Measurements from ENCODE around the gene ZNF335. TPM values are rescaled to one million over a fixed set of nuclear protein-coding genes. Genes with fewer than 3 reads are reported as not detected.
A peak's percentile ranks its signal among the peaks of the same experiment; 100 is the strongest.

Gene ZNF335
- total and polyA plus RNA-seq, 2 of the 13 experiments (the other 11 are each of a cell fraction or from before 2014, with no cell fraction given), result 9.7 to 13.7 TPM

DNA sequence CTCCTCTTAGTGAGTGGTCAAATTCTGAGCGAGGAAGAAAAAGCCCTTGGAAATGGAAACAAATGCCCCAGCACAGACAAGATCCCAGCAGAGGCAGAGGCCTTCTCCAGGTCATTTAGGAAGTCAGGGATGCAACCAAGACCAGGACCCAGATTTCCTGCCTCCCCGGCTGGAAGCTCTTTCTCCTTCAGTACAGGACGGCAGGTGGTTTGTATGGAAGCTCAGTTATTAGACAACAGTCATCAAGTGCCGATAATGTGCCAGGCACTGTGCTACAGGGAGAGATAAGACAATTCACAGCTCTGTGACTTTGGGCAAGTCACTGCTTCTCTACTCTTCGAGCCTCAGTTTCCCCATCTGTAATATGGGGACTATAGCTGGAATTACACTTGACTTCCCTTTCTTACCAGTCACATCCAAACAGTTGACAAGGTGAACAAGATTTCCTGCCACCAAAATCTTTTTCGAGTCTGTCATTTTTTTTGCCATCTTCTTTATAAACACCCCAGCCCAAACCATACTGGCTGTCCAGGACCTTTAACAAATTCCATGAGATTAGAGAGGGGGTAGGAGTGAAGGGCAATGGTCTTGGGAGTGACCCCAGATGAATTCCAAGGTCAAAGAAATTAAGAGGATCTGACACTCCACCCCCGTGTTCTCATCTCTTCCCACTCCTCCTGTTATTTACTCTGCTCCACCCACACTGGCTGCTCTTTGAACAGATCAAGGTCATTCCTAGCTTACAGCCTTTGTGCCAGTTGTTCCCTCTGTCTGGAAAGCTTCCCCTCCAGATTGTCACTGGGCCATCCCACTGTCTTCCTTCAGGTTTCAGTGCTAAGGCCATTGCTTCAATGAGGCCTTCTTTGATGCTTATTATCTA lies 42.8 kb upstream of the ZNF335 start (continued):
- no peak for TF ChIP-seq JUNB (CRISPR knock-in tag; IDR thresholded peaks at IDR 0.05; ENCODE audit: borderline replicate concordance)
- TF ChIP-seq ZNF709 (CRISPR knock-in tag; IDR thresholded peaks at IDR 0.05), result no peak
- peak; percentile 58; the same call in 1 of the 2 replicates for TF ChIP-seq TARDBP (CRISPR knock-in tag; IDR thresholded peaks at IDR 0.05)
- TF ChIP-seq KDM3A (CRISPR knock-in tag; IDR thresholded peaks at IDR 0.05; ENCODE audit: low read depth), result no peak; the same call in 1 of the 2 replicates
- peak; percentile 75; the same call in 1 of the 2 replicates for TF ChIP-seq ZNF788 (CRISPR knock-in tag; IDR thresholded peaks at IDR 0.05; ENCODE audit: borderline replicate concordance)
- 0 out of 2 replicates have a peak, but pooled peaks have one; percentile 41 for TF ChIP-seq KLF6 (CRISPR knock-in tag; IDR thresholded peaks at IDR 0.05)
- TF ChIP-seq GFI1 (CRISPR knock-in tag; IDR thresholded peaks at IDR 0.05; ENCODE audit: borderline replicate concordance), result no peak
- TF ChIP-seq REXO4 (CRISPR knock-in tag; IDR thresholded peaks at IDR 0.05; ENCODE audit: borderline replicate concordance), result no peak
- TF ChIP-seq PTBP1 (IDR thresholded peaks at IDR 0.05; ENCODE audit: low read depth, low read length, poor library complexity, severe bottlenecking), result no peak
- no peak for TF ChIP-seq NONO (IDR thresholded peaks at IDR 0.05)
- TF ChIP-seq NONO (CRISPR knock-in tag; conservative IDR thresholded peaks at IDR 0.05), result no peak
- TF ChIP-seq GZF1 (CRISPR knock-in tag; IDR thresholded peaks at IDR 0.05), result no peak
- TF ChIP-seq, protein P1, sequence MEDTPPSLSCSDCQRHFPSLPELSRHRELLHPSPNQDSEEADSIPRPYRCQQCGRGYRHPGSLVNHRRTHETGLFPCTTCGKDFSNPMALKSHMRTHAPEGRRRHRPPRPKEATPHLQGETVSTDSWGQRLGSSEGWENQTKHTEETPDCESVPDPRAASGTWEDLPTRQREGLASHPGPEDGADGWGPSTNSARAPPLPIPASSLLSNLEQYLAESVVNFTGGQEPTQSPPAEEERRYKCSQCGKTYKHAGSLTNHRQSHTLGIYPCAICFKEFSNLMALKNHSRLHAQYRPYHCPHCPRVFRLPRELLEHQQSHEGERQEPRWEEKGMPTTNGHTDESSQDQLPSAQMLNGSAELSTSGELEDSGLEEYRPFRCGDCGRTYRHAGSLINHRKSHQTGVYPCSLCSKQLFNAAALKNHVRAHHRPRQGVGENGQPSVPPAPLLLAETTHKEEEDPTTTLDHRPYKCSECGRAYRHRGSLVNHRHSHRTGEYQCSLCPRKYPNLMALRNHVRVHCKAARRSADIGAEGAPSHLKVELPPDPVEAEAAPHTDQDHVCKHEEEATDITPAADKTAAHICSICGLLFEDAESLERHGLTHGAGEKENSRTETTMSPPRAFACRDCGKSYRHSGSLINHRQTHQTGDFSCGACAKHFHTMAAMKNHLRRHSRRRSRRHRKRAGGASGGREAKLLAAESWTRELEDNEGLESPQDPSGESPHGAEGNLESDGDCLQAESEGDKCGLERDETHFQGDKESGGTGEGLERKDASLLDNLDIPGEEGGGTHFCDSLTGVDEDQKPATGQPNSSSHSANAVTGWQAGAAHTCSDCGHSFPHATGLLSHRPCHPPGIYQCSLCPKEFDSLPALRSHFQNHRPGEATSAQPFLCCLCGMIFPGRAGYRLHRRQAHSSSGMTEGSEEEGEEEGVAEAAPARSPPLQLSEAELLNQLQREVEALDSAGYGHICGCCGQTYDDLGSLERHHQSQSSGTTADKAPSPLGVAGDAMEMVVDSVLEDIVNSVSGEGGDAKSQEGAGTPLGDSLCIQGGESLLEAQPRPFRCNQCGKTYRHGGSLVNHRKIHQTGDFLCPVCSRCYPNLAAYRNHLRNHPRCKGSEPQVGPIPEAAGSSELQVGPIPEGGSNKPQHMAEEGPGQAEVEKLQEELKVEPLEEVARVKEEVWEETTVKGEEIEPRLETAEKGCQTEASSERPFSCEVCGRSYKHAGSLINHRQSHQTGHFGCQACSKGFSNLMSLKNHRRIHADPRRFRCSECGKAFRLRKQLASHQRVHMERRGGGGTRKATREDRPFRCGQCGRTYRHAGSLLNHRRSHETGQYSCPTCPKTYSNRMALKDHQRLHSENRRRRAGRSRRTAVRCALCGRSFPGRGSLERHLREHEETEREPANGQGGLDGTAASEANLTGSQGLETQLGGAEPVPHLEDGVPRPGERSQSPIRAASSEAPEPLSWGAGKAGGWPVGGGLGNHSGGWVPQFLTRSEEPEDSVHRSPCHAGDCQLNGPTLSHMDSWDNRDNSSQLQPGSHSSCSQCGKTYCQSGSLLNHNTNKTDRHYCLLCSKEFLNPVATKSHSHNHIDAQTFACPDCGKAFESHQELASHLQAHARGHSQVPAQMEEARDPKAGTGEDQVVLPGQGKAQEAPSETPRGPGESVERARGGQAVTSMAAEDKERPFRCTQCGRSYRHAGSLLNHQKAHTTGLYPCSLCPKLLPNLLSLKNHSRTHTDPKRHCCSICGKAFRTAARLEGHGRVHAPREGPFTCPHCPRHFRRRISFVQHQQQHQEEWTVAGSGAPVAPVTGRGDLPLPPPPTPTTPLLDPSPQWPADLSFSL (CRISPR knock-in tag; IDR thresholded peaks at IDR 0.05), result no peak
- TF ChIP-seq ZNF543 (CRISPR knock-in tag; IDR thresholded peaks at IDR 0.05), result no peak; the same call in 1 of the 2 replicates
- no peak for TF ChIP-seq RBM22 (optimal IDR thresholded peaks at IDR 0.05; ENCODE audit: low read length)
- no peak for TF ChIP-seq MBNL3 (CRISPR knock-in tag; conservative IDR thresholded peaks at IDR 0.05)
- TF ChIP-seq PHF20 (CRISPR knock-in tag; IDR thresholded peaks at IDR 0.05), result no peak
- TF ChIP-seq ZNF776 (CRISPR knock-in tag; IDR thresholded peaks at IDR 0.05), result no peak
- TF ChIP-seq ZNF772 (CRISPR knock-in tag; IDR thresholded peaks at IDR 0.05), result no peak
- TF ChIP-seq, protein P2, sequence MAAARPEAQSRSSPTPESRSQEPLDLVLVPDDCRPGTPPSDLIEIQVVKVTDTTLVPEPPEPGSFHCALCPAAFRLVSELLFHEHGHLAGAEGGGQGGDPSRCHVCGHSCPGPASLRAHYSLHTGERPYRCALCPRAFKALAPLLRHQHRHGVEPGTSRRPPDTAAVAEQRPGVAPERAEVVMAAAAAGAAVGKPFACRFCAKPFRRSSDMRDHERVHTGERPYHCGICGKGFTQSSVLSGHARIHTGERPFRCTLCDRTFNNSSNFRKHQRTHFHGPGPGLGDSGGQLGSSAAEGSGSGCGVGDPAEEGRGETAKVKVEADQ (CRISPR knock-in tag; IDR thresholded peaks at IDR 0.05; ENCODE audit: borderline replicate concordance), result no peak; the same call in 1 of the 2 replicates
- TF ChIP-seq KLF16 (CRISPR knock-in tag; IDR thresholded peaks at IDR 0.05), result peak in 1 of 2 experiments; percentile 35; a peak in 1 of 4 replicates
- TF ChIP-seq ZNF317 (CRISPR knock-in tag; IDR thresholded peaks at IDR 0.05), result no peak
- TF ChIP-seq ZSCAN9 (CRISPR knock-in tag; IDR thresholded peaks at IDR 0.05; ENCODE audit: borderline replicate concordance), result 0 out of 2 replicates have a peak, but pooled peaks have one; percentile 49
- no peak for TF ChIP-seq PLRG1 (conservative IDR thresholded peaks at IDR 0.05)

All from HepG2 (cell line).